SJSA1 (cell line): ENCODE data around the gene SIPA1L3. TPM values are rescaled to one million over a fixed set of nuclear protein-coding genes. Genes with fewer than 3 reads are reported as not detected.

Experiments used
- DNase-seq, 2 experiments: peaks; one replicate each; pipeline ENCODE4 v3.0.0-alpha.2; 2015 to 2020; ENCODE audit warnings: low spot score in 2 of 2, low read depth in 1 of 2
- H3K27ac ChIP-seq: fragments of 250-450 bp; sonication (Bioruptor Pico); 2 replicates; pipeline ENCODE4 v1.5.1; 2020; ENCODE audit warnings: mild to moderate bottlenecking, moderate library complexity
- H3K27me3 ChIP-seq: fragments of 250-450 bp; sonication (Bioruptor Pico); replicated peaks from 2 replicates; pipeline ENCODE4 v1.5.1; 2020; ENCODE audit warnings: mild to moderate bottlenecking, moderate library complexity
- H3K36me3 ChIP-seq: fragments of 250-450 bp; sonication (Bioruptor Pico); 2 replicates; pipeline ENCODE4 v1.5.1; 2020; ENCODE audit warnings: mild to moderate bottlenecking
- H3K4me1 ChIP-seq: fragments of 250-450 bp; sonication (Bioruptor Pico); replicated peaks from 2 replicates; pipeline ENCODE4 v1.6.1; 2021; ENCODE audit warnings: mild to moderate bottlenecking
- H3K4me3 ChIP-seq: fragments of 250-450 bp; sonication (Bioruptor Pico); 2 replicates; pipeline ENCODE4 v1.5.1; 2020; ENCODE audit warnings: mild to moderate bottlenecking
- H3K9me3 ChIP-seq: fragments of 250-450 bp; sonication (Bioruptor Pico); replicated peaks from 2 replicates; pipeline ENCODE4 v1.5.1; 2020; ENCODE audit warnings: mild to moderate bottlenecking
- total RNA-seq: library from RNA; depleted of rRNA; stranded (reverse); fragments of >200 nt; shearing (Covaris generic); gene quantifications from 2 replicates; pipeline ENCODE4 v1.2.3, GENCODE V29; 2014

The SIPA1L3 gene
- total RNA-seq, 1 experiment from 2014 or later: 9.3 TPM

GRCh38 chr19:38149661-38150061, 242.7 kb downstream of the SIPA1L3 start:
- no peak for DNase-seq
- Histone ChIP-seq H3K27ac (no peak overlapping the region), H3K36me3 (peaks cover 16% of the 10 kb centered on the region), H3K4me3 (no peak overlapping the region), H3K4me1 (no peaks in the 10 kb centered on the region), H3K27me3 (no peaks in the 10 kb centered on the region), H3K9me3 (no peaks in the 10 kb centered on the region)

- peaks cover 20% of the 10 kb centered on the region for H3K36me3 ChIP-seq
Measured at GRCh38 chr19:38151242-38151641, 244.2 kb downstream of the SIPA1L3 start.

GRCh38 chr19:38152461-38153379, 245.7 kb downstream of the SIPA1L3 start:
- H3K27me3 ChIP-seq: no peaks in the 10 kb centered on the region
- H3K9me3 ChIP-seq: no peaks in the 10 kb centered on the region
- no peak for DNase-seq
- no peak overlapping the region for H3K27ac ChIP-seq
- no peak overlapping the region for H3K4me3 ChIP-seq
- peaks cover 22% of the 10 kb centered on the region for H3K36me3 ChIP-seq
- H3K4me1 ChIP-seq: no peaks in the 10 kb centered on the region

More at GRCh38 chr19:38151242-38151641, 244.2 kb downstream of the SIPA1L3 start:
- Histone ChIP-seq H3K4me1 (no peaks in the 10 kb centered on the region), H3K4me3 (no peak overlapping the region), H3K27me3 (no peaks in the 10 kb centered on the region), H3K27ac (no peak overlapping the region), H3K9me3 (no peaks in the 10 kb centered on the region)
- no peak for DNase-seq

GRCh38 chr19:38155453-38155852, 248.4 kb downstream of the SIPA1L3 start:
- no peak for DNase-seq
- peaks cover 28% of the 10 kb centered on the region for H3K36me3 ChIP-seq
- H3K27me3 ChIP-seq: no peaks in the 10 kb centered on the region
- H3K4me3 ChIP-seq: no peak overlapping the region
- no peaks in the 10 kb centered on the region for H3K9me3 ChIP-seq
- H3K27ac ChIP-seq: no peak overlapping the region
- H3K4me1 ChIP-seq: no peaks in the 10 kb centered on the region

- Histone ChIP-seq H3K4me3 (no peak overlapping the region), H3K9me3 (no peaks in the 10 kb centered on the region), H3K36me3 (peaks cover 39% of the 10 kb centered on the region), H3K27ac (no peak overlapping the region), H3K27me3 (no peaks in the 10 kb centered on the region), H3K4me1 (no peaks in the 10 kb centered on the region)
- DNase-seq: no peak
Measured at GRCh38 chr19:38158730-38159129, 251.7 kb downstream of the SIPA1L3 start.

GRCh38 chr19:38162094-38162493, 255.1 kb downstream of the SIPA1L3 start:
- no peak for DNase-seq
- peaks cover 49% of the 10 kb centered on the region for H3K36me3 ChIP-seq
- H3K27ac ChIP-seq: no peak overlapping the region
- no peaks in the 10 kb centered on the region for H3K27me3 ChIP-seq
- no peaks in the 10 kb centered on the region for H3K9me3 ChIP-seq
- no peaks in the 10 kb centered on the region for H3K4me1 ChIP-seq
- H3K4me3 ChIP-seq: no peak overlapping the region

GRCh38 chr19:38162632-38163031, 255.6 kb downstream of the SIPA1L3 start:
- Histone ChIP-seq H3K4me3 (no peak overlapping the region), H3K36me3 (peaks cover 51% of the 10 kb centered on the region), H3K27me3 (no peaks in the 10 kb centered on the region), H3K4me1 (no peaks in the 10 kb centered on the region), H3K27ac (no peak overlapping the region), H3K9me3 (no peaks in the 10 kb centered on the region)
- DNase-seq: no peak

- Histone ChIP-seq H3K27me3 (no peaks in the 10 kb centered on the region), H3K4me3 (no peak overlapping the region), H3K9me3 (no peaks in the 10 kb centered on the region), H3K27ac (no peak overlapping the region), H3K36me3 (peaks cover 51% of the 10 kb centered on the region), H3K4me1 (no peaks in the 10 kb centered on the region)
- no peak for DNase-seq
Measured at GRCh38 chr19:38163419-38164290, 256.6 kb downstream of the SIPA1L3 start.

GRCh38 chr19:38164526-38164925, 257.5 kb downstream of the SIPA1L3 start:
- DNase-seq: no peak
- Histone ChIP-seq H3K4me3 (no peak overlapping the region), H3K27ac (no peak overlapping the region), H3K27me3 (no peaks in the 10 kb centered on the region), H3K36me3 (peaks cover 53% of the 10 kb centered on the region), H3K9me3 (no peaks in the 10 kb centered on the region), H3K4me1 (no peaks in the 10 kb centered on the region)

- no peak for DNase-seq
- no peaks in the 10 kb centered on the region for H3K4me1 ChIP-seq
- no peak overlapping the region for H3K4me3 ChIP-seq
- H3K36me3 ChIP-seq: peaks cover 52% of the 10 kb centered on the region
- H3K27me3 ChIP-seq: no peaks in the 10 kb centered on the region
- no peaks in the 10 kb centered on the region for H3K9me3 ChIP-seq
- H3K27ac ChIP-seq: no peak overlapping the region
Measured at GRCh38 chr19:38165335-38165734, 258.3 kb downstream of the SIPA1L3 start.

GRCh38 chr19:38168637-38169036, 261.6 kb downstream of the SIPA1L3 start:
- peaks cover 31% of the 10 kb centered on the region for H3K36me3 ChIP-seq
- H3K27me3 ChIP-seq: no peaks in the 10 kb centered on the region
- no peak overlapping the region for H3K4me3 ChIP-seq
- no peak overlapping the region for H3K27ac ChIP-seq
- no peak for DNase-seq
- H3K4me1 ChIP-seq: no peaks in the 10 kb centered on the region
- H3K9me3 ChIP-seq: no peaks in the 10 kb centered on the region

- Histone ChIP-seq H3K4me3 (no peak overlapping the region), H3K27ac (no peak overlapping the region), H3K36me3 (peaks cover 15% of the 10 kb centered on the region), H3K9me3 (no peaks in the 10 kb centered on the region), H3K27me3 (no peaks in the 10 kb centered on the region), H3K4me1 (no peaks in the 10 kb centered on the region)
- no peak for DNase-seq
Measured at GRCh38 chr19:38170334-38170733, 263.3 kb downstream of the SIPA1L3 start.

GRCh38 chr19:38172001-38172400, 265.0 kb downstream of the SIPA1L3 start:
- Histone ChIP-seq H3K4me1 (no peaks in the 10 kb centered on the region), H3K36me3 (peaks cover 11% of the 10 kb centered on the region), H3K27me3 (no peaks in the 10 kb centered on the region), H3K4me3 (no peak overlapping the region), H3K9me3 (no peaks in the 10 kb centered on the region), H3K27ac (no peak overlapping the region)
- DNase-seq: no peak
